Kidney epithelial cell (primary cell): ENCODE measurements around the gene METTL9. TPM values are rescaled to one million over a fixed set of nuclear protein-coding genes. Genes with fewer than 3 reads are reported as not detected.
A peak's percentile ranks its signal among the peaks of the same experiment; 100 is the strongest.

Experiments
- DNase-seq: peaks from one replicate; pipeline ENCODE4 v3.0.0-alpha.2; 2010; ENCODE audit warnings: low read depth
- H3K27me3 ChIP-seq: 2 replicates; pipeline ENCODE4 v1.6.0; 2011; ENCODE audit warnings: low read length; ENCODE audit not compliant: control insufficient read depth, insufficient read depth
- H3K36me3 ChIP-seq: 2 replicates; pipeline ENCODE4 v1.5.1; 2011; ENCODE audit warnings: low read length; ENCODE audit not compliant: control insufficient read depth, insufficient read depth
- H3K4me3 ChIP-seq: 2 replicates; pipeline ENCODE4 v1.5.1; 2011; ENCODE audit warnings: low read depth, mild to moderate bottlenecking, control low read depth, low read length
- total RNA-seq: library from RNA; depleted of rRNA; stranded (reverse); fragments of >200 nt; gene quantifications from 2 replicates; pipeline ENCODE4 v1.2.3, GENCODE V29; 2015
- TF ChIP-seq, protein P1 (sequence below): IDR thresholded peaks from 2 replicates; pipeline ENCODE4 v1.5.1; 2011; ENCODE audit warnings: mild to moderate bottlenecking, moderate library complexity, low read length, control low read depth, inconsistent platforms; ENCODE audit not compliant: insufficient read depth, poor library complexity, severe bottlenecking

The METTL9 gene
- total RNA-seq, 1 donor from 2014 or later: 188 TPM

DNA sequence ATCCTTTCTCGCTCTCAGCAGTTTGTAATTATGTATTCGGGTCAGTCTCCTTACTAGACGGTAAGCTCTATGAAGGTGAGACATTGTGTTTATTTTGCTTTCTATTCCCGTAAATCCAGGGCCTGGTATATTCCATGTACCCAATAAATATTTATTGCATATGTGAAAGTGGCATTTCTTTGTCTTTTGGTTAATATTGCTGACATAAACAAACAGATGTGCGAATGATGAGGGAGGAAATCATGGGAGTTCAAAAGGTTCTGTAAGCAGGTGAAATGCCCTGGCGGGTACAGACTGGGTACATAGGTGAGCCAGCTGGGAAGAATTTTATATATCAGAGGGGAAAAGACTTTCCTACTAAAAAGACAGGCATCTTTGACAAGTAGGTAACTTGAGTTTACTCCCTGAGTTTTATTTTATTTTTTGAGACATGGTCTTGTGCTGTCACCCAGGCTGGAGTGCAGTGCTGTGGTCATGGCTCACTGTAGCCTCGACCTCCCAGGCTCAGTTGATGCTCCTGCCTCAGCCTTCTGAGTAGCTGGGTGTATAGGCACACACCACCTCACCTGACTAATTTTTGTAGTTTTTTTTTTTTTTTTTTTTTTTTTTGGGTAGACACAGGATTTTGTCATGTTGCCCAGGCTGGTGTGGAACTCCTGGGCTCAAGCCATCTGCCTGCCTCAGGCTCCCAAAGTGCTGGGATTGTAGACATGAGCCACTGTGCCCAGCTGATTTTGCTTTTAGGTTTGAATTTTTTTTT lies 5.7 kb upstream of the METTL9 start:
- H3K27me3 ChIP-seq: no peaks in the 10 kb centered on the region
- no peak for DNase-seq
- TF ChIP-seq, protein P1, sequence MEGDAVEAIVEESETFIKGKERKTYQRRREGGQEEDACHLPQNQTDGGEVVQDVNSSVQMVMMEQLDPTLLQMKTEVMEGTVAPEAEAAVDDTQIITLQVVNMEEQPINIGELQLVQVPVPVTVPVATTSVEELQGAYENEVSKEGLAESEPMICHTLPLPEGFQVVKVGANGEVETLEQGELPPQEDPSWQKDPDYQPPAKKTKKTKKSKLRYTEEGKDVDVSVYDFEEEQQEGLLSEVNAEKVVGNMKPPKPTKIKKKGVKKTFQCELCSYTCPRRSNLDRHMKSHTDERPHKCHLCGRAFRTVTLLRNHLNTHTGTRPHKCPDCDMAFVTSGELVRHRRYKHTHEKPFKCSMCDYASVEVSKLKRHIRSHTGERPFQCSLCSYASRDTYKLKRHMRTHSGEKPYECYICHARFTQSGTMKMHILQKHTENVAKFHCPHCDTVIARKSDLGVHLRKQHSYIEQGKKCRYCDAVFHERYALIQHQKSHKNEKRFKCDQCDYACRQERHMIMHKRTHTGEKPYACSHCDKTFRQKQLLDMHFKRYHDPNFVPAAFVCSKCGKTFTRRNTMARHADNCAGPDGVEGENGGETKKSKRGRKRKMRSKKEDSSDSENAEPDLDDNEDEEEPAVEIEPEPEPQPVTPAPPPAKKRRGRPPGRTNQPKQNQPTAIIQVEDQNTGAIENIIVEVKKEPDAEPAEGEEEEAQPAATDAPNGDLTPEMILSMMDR: no peak
- H3K36me3 ChIP-seq: no peaks in the 10 kb centered on the region
- H3K4me3 ChIP-seq: no peak overlapping the region

DNA sequence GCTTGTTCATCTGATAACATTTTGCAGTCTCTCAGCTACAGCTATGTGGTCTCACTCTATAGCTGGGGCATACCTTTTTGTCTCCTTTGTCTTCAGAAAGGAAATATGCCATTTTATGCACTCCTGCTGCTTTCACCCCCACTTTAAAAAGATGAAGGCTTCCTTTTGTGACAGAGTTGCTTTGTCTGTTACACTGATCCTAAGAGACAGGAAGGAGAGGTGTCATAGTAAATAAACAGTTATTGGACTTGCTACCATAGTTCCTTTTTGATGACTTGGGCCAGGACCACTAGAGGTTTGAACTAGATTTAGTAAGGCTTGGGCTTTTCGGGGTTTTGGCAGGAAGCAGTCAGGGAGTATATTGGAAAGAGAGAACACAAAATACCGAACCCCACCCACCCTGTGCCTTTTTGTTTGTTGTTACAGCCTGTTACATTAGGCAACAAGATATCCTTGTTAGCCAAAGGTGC lies 1.8 kb upstream of the METTL9 start:
- H3K27me3 ChIP-seq: no peaks in the 10 kb centered on the region
- no peak for DNase-seq
- no peaks in the 10 kb centered on the region for H3K36me3 ChIP-seq
- no peak overlapping the region for H3K4me3 ChIP-seq
- TF ChIP-seq, protein P1: no peak

DNA sequence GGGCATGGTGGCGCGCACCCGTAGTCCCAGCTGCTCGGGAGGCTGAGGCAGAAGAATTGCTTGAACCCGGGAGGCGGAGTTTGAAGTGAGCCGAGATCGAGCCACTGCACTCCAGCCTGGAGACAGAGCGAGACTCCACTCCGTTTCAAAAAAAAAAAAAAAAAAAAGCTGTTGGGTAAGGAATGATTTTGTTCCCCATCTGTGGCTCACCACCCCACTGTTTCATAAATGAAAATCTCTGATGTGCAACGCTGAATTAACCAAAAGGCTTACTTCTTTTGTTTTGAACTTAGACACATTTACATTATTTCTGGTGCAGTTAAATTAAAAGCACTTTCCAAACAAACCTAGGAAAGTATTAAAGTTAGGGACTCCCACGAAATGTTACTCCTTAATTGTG lies 1.2 kb upstream of the METTL9 start:
- no peak overlapping the region for H3K4me3 ChIP-seq

DNA sequence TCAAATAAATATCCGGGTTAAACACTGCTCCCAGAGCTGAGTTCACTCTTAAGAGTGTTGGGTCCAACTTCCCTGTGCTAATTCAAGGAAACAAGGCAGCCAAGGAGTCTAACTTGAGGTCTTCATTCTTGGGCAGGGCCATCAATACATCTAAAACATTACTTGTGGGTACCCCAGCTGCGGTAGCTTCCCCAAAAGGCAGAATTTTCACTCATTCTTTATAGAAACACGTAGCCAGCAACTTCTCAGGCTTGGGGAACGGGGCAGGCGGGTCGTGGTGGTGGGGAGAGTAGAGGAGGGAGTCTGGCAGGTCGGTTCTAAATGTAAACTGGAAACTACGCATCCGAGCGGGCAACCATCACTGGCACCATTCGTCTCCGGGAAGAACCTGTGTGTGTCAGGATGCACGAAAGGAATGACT lies 666 bp upstream of the METTL9 start:
- Histone ChIP-seq H3K4me3 (peak overlapping the region; percentile 79), H3K27me3 (no peaks in the 10 kb centered on the region), H3K36me3 (no peaks in the 10 kb centered on the region)
- DNase-seq: no peak
- TF ChIP-seq, protein P1: no peak

More for the DNA sequence above, 1.2 kb upstream of the METTL9 start:
- TF ChIP-seq, protein P1: no peak
- H3K36me3 ChIP-seq: no peaks in the 10 kb centered on the region
- DNase-seq: no peak
- no peaks in the 10 kb centered on the region for H3K27me3 ChIP-seq

DNA sequence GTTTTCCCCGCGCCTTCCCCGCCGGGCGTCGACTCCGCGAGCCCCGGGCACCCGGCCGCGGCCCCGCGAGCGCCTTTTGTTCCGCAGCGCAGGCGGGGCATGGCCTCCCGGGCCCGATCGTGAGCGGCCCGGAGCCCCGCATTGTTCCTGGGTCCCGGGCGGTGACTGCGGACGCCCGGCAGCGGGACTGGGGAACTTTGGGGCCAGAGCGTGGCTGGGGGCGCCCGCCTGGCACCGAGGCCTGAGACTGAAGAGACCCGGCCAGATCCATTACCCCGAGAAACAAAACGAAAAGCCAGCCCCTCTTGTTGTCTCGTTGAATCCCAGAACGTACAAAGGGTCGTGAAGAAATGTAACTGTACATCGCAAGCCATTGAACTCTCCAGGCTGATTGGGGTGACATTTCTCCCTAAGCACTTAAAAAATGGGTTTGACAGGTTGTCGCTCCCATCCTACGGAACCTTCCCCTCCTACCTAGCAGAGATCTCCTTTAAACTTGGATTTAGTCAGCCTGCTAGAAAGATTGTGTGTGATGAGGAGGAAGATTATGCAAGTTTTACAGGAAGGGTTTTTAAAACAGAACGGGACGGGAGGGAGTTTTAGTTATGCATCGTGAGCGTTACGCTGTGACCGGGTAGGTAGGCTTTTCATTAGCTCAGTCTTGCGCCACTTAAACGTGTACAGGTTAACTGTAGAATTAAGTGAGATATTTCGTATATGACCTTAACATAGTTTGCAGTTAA lies 825 bp downstream of the METTL9 start:
- TF ChIP-seq, protein P1: no peak
- no peaks in the 10 kb centered on the region for H3K27me3 ChIP-seq
- DNase-seq: no peak
- H3K36me3 ChIP-seq: no peaks in the 10 kb centered on the region
- peak overlapping the region; percentile 79 for H3K4me3 ChIP-seq
